ENCODE measurements around the gene TMEM184A.

The TMEM184A gene

DNA sequence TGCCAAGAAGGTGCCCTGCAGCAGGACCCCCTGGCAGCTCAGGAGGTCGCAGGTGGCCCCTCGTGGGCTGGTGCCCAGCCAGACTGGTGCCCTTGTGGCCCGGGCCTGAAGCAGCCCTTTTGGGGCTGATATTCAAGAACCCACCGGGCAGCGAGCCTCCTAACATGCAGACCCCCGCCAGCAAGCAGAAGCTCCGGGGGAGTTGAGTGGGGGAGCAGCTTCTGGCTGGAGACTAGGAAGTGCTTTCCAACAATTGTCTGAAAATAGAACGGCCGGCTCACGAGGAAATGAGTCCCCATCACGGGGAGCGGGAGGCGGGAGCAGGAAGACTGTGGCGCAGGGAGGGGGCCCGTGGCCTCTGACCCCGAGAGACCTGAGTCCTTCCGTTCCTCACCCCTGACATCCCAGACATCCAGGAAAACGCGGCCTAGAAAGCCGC, 42.3 kb downstream of the TMEM184A start:
- Histone ChIP-seq H3K36me3 (ENCODE audit: insufficient read depth, low read length) (no peaks in the 10 kb centered on the region), H3K27ac (peak overlapping the region; percentile 84), H3K9ac (ENCODE audit: insufficient read length) (peak overlapping the region; percentile 41), H3K4me3 (no peak overlapping the region), H3K9me3 (ENCODE audit: low read depth, low read length) (no peaks in the 10 kb centered on the region)
- no peak for DNase-seq (ENCODE audit: low read depth, low spot score)
- TF ChIP-seq FOXP2 (optimal IDR thresholded peaks at IDR 0.05; ENCODE audit: control extremely low read depth, extremely low read length, insufficient read depth) (no peak), EZH2 (IDR thresholded peaks at IDR 0.05) (no peak), POLR2AphosphoS5 (IDR thresholded peaks at IDR 0.05; ENCODE audit: borderline replicate concordance, low read depth, low read length) (no peak)

DNA sequence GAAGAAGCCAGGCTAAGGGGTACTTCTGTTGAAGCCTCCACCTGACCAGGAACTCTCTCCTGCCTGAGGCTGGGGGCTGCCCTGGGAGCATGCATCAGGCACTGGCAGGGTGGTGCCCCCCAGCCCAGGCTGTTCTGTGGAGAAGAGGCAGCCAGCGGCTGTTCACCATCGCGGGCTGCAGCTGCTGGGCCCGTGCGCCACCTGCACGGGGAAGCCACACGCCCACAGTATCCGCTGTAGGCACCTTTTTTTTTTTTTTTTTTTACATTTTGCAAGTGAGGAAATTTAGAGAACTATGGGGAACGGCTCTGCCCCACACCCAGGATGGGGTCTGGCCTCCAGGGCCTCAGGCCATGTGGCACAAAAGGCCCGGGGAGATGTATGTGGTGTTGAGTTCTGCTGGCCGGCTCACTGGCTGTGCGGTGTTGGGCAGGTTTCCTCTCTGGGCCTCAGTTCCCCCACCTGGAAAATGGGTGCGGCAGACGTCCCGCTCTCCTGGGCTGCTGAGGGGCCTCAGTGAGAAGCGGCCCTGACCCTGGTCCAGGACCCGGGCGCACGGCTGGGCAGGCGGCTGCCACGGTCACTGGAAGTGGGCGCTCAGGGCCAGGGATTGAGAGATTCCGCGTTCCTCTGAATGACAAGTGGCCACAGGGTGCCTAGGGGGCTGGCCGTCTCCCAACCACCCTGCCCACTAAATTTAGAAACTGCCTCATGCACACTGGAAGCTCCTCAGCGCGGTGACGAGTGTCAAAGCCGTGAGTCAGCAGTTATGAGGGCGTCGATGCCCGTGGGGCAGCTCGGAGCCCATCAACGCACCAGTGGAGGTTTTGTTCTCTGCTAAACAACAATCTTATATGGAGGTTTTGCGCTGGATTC, 43.0 kb downstream of the TMEM184A start:
- Histone ChIP-seq H3K9ac (ENCODE audit: insufficient read length) (peak overlapping the region; percentile 41), H3K27ac (peak overlapping the region; percentile 84), H3K4me3 (no peak overlapping the region), H3K9me3 (ENCODE audit: low read depth, low read length) (no peaks in the 10 kb centered on the region), H3K36me3 (ENCODE audit: insufficient read depth, low read length) (no peaks in the 10 kb centered on the region)
- TF ChIP-seq FOXP2 (optimal IDR thresholded peaks at IDR 0.05; ENCODE audit: control extremely low read depth, extremely low read length, insufficient read depth) (no peak), EZH2 (IDR thresholded peaks at IDR 0.05) (no peak)
- no peak for DNase-seq (ENCODE audit: low read depth, low spot score)

DNA sequence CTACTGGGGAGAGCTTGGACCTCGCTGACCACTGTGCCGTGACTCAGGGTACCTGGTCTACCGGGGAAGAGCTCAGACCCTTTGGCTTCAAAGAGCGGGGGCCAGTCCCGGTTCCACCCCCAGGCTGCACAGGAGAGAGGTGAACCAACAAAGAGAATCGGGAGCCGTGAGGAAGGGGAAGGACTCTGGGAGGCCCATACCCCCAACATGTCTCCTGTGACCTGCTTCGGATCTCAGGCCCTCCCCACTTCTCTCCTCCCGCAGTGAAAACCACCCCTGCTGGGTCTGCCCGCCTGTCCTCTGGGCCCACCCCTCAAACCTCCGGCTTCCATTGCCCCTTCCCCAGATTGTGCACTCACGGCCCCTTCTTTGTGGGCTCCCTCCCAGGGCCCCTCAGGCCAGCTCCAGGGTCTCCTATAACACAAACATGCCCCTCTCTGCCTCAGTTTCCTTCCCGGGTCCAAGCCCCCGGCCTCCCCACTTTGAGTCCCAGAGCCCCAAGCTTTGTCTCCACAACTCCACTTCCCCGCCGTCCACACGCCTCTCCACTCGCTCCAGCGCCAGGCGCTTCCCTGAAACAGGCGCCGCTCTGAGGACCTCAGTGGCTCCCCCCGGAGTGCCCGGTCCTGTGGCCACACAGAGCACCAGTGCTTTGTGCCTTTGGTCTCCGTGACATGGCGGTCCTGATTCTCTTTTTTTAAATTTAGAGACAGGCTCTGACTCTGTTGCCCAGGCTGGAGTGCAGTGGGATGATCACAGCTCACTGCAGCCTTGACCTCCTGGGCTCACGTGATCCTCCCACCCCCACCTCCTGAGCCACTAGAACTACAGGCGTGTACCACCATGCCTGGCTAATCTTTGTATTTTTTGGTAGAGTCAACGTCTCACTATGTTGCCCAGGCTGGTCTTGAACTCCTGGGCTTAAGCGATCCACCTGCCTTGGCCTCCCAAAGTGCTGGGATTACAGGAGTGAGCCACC, 44.3 kb downstream of the TMEM184A start:
- Histone ChIP-seq H3K27ac (no peak overlapping the region), H3K9me3 (ENCODE audit: low read depth, low read length) (no peaks in the 10 kb centered on the region), H3K9ac (ENCODE audit: insufficient read length) (no peak overlapping the region), H3K4me3 (no peak overlapping the region), H3K36me3 (ENCODE audit: insufficient read depth, low read length) (no peaks in the 10 kb centered on the region)
- no peak for TF ChIP-seq EZH2 (IDR thresholded peaks at IDR 0.05)
- TF ChIP-seq FOXP2 (optimal IDR thresholded peaks at IDR 0.05; ENCODE audit: control extremely low read depth, extremely low read length, insufficient read depth), result no peak
- no peak for TF ChIP-seq POLR2AphosphoS5 (IDR thresholded peaks at IDR 0.05; ENCODE audit: borderline replicate concordance, low read depth, low read length)
- DNase-seq (ENCODE audit: low read depth, low spot score), result no peak

DNA sequence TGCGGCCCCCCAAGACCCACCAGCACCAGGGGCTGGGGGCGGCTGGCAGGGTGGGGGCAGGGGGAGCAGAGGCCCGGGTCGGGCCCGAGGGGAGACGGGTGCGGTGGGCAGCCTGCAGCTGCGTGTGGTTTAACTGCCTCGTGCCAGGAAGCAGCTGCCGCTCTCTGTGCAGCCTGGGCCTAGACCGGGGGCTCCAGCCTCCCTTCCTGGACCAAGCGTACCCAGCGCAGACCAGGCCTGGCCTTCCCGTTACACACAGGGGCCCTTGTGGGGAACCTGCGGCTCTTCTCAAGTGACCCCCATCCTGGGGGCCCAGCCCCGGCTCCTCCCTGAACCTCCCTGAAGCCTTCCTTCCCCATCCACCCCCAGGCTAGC, 45.2 kb downstream of the TMEM184A start:
- H3K4me3 ChIP-seq, result no peak overlapping the region
- no peak overlapping the region for H3K9ac ChIP-seq (ENCODE audit: insufficient read length)
- no peak for DNase-seq (ENCODE audit: low read depth, low spot score)
- H3K9me3 ChIP-seq (ENCODE audit: low read depth, low read length), result no peaks in the 10 kb centered on the region
- no peaks in the 10 kb centered on the region for H3K36me3 ChIP-seq (ENCODE audit: insufficient read depth, low read length)
- TF ChIP-seq FOXP2 (optimal IDR thresholded peaks at IDR 0.05; ENCODE audit: control extremely low read depth, extremely low read length, insufficient read depth), result no peak
- no peak for TF ChIP-seq EZH2 (IDR thresholded peaks at IDR 0.05)
- TF ChIP-seq POLR2AphosphoS5 (IDR thresholded peaks at IDR 0.05; ENCODE audit: borderline replicate concordance, low read depth, low read length), result no peak
- no peak overlapping the region for H3K27ac ChIP-seq

DNA sequence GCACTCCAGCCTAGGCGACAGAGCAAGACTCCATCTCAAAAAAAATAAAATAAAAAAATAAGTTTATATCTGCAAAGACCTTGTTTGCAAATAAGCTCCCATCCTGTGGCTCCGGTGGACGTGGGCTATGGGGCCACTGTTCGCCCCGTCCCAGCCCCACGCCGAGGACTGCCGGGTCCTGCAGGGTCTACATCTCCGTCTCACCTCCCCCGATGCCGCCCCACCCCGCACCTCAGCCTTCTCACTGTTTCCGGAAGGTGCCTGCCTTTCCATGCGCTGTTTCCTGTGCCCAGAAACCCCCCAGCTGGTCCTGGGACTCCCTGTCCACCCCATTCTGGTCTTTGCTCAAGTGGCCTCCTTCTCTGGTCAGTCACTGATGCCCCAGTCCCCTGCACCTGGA, 46.8 kb downstream of the TMEM184A start:
- no peak overlapping the region for H3K27ac ChIP-seq
- no peak for DNase-seq (ENCODE audit: low read depth, low spot score)
- H3K4me3 ChIP-seq, result no peak overlapping the region
- no peaks in the 10 kb centered on the region for H3K9me3 ChIP-seq (ENCODE audit: low read depth, low read length)
- no peak for TF ChIP-seq POLR2AphosphoS5 (IDR thresholded peaks at IDR 0.05; ENCODE audit: borderline replicate concordance, low read depth, low read length)
- no peak for TF ChIP-seq FOXP2 (optimal IDR thresholded peaks at IDR 0.05; ENCODE audit: control extremely low read depth, extremely low read length, insufficient read depth)
- no peak for TF ChIP-seq EZH2 (IDR thresholded peaks at IDR 0.05)
- H3K36me3 ChIP-seq (ENCODE audit: insufficient read depth, low read length), result no peaks in the 10 kb centered on the region
- no peak overlapping the region for H3K9ac ChIP-seq (ENCODE audit: insufficient read length)

DNA sequence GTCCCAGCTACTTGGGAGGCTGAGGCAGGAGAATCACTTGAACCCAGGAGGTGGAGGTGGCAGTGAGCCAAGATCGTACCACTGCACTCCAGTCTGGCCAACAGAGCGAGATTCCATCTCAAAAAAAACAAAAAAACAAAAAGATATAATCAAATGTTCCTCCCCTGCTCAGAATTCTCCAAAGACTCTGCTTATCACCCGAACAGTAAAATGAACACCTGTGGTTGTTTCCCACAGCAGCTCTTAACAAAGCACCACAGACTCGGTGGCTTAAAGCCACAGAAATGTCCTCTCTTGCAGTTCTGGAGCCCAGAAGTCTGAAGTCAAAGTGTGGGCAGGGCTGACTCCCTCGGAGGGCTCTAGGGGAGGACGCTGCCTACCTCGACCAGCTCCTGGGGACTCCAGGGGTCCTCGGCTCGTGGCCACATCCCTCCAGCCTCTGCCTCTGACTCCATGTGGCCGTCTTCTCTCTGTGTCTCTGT, 47.7 kb downstream of the TMEM184A start:
- Histone ChIP-seq H3K27ac (no peak overlapping the region), H3K9ac (ENCODE audit: insufficient read length) (no peak overlapping the region), H3K9me3 (ENCODE audit: low read depth, low read length) (no peaks in the 10 kb centered on the region), H3K4me3 (no peak overlapping the region), H3K36me3 (ENCODE audit: insufficient read depth, low read length) (no peaks in the 10 kb centered on the region)
- TF ChIP-seq POLR2AphosphoS5 (IDR thresholded peaks at IDR 0.05; ENCODE audit: borderline replicate concordance, low read depth, low read length) (no peak), EZH2 (IDR thresholded peaks at IDR 0.05) (no peak), FOXP2 (optimal IDR thresholded peaks at IDR 0.05; ENCODE audit: control extremely low read depth, extremely low read length, insufficient read depth) (no peak)
- DNase-seq (ENCODE audit: low read depth, low spot score), result no peak

DNA sequence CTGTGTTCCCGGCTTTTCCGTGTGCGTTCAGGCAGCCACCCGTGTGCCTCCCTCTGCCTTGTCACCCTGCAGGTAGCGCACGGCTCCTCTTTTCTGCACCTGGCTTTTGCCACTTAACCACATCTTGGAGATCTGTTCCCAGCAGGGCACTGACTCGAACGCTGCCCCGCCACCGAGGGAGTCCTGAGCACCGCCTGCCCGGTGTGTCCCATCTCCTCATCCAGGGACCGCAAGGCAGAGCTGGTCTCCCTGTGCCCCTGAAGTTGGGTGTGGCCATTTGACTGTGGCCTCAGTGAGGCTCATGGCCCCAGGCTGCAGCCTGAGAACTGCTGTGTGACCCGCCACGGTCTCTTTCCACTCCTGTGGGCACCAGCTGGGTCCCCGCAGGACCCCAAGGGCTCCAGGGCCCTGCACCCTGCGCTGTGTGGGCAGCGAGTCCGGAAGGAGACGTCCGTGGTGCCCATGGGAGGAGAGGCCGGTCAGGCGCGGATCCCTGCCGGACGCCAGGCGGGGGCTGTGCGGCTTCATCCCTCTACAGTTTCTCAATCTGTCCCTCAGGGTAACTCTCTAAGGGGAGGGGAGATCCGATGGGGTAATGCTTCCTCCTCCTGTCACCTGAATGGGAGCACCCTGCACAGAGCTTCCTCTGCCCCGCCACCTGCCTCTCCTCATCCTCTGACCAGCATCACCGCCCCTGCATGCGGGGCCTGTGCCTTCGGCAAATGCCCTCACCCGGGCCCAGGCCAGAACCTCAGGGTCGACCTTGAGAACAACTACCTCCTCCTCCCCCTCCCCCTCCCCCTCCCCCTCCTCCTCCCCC, 50.1 kb downstream of the TMEM184A start:
- Histone ChIP-seq H3K9me3 (ENCODE audit: low read depth, low read length) (no peaks in the 10 kb centered on the region), H3K36me3 (ENCODE audit: insufficient read depth, low read length) (peaks cover 12% of the 10 kb centered on the region; the same call in 1 of the 2 replicates), H3K4me3 (no peak overlapping the region), H3K27ac (no peak overlapping the region), H3K9ac (ENCODE audit: insufficient read length) (no peak overlapping the region)
- TF ChIP-seq POLR2AphosphoS5 (IDR thresholded peaks at IDR 0.05; ENCODE audit: borderline replicate concordance, low read depth, low read length) (no peak), FOXP2 (optimal IDR thresholded peaks at IDR 0.05; ENCODE audit: control extremely low read depth, extremely low read length, insufficient read depth) (no peak)
- DNase-seq (ENCODE audit: low read depth, low spot score), result no peak

All from SK-N-MC (cell line).